ENCODE results near the gene FAM3C.

The FAM3C gene

DNA sequence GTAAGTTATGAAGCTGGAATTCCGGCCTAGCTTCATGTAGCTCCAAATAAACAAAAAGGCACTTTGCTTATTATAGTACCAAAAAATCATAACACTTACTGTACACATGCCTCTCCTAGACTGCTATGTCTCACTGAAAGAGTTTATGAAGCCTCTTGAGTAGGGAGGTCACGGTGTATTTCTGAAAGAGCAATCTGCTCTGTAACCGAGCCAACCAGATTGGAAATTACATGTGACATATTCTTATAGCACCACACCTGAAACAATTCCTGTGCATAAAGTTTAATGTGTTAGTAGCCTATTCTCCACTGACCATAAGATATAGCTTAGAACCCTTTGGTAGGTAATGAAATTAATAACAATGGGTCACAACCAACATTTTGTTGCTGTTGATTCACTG is 1.3 kb upstream of the FAM3C start:
- H3K9ac ChIP-seq: no peak overlapping the region; a peak in 1 of 22 replicates

DNA sequence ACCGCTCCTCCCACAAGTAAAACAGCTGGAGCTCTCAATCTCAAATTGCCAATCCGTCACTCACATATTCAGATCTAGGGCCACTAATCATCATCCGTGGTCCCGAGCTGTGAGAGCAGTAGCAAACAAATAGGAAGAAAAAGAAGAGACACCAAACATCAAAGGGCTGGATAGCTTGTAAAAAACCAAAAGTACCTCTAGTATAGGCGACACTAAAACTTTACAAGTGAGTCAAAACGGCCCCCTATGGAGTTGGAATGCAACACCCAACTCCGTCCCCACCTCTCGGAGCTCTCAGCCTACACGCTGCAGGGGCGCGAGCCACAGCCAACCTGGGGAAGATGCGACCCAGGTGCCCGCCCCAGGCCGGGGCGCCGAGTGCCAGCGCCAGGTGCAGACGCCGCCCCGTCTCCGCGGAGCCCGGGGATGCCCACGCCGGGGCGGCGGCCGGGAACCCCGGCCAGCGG is 581 bp downstream of the FAM3C start:
- Histone ChIP-seq H3K4me1 (peaks cover 14 to 53% (median 38%) of the 10 kb centered on the region in 10 experiments), H3K4me2 (peak overlapping the region; percentile 76 to 87 (median 82)), H3K27ac (peak overlapping the region; percentile 84 to 94 (median 91)), H3K27me3 (no peaks in the 10 kb centered on the region), H4K20me1 (peaks cover 0 to 30% (median 6%) of the 10 kb centered on the region in 11 experiments; a peak in 10 of 22 replicates), H3K9me3 (replicated peaks in 1 of 11) (peaks cover 8 to 20% (median 13%) of the 10 kb centered on the region in 11 experiments; a peak in 16 of 22 replicates), H3K36me3 (peaks cover 9 to 24% (median 17%) of the 10 kb centered on the region in 11 experiments; a peak in 16 of 22 replicates), H3K9ac (peak overlapping the region; percentile 88 to 96 (median 93)), H3K4me3 (peak overlapping the region; percentile 91 to 100 (median 96))
- TF ChIP-seq Cebpa-rat (IDR thresholded peaks at IDR 0.05): no peak

More for the DNA sequence above, 1.3 kb upstream of the FAM3C start:
- Histone ChIP-seq H3K27ac (no peak overlapping the region), H3K4me1 (peaks cover 14 to 42% (median 24%) of the 10 kb centered on the region in 10 experiments), H3K4me2 (peak overlapping the region in 2 of 11 experiments; percentile 79 to 93; a peak in 2 of 22 replicates), H4K20me1 (peaks cover 0 to 17% (median 0%) of the 10 kb centered on the region in 11 experiments; a peak in 6 of 22 replicates), H3K4me3 (no peak overlapping the region), H3K27me3 (no peaks in the 10 kb centered on the region), H3K36me3 (peaks cover 7 to 15% (median 9%) of the 10 kb centered on the region in 11 experiments; a peak in 16 of 22 replicates), H3K9me3 (replicated peaks in 1 of 11) (peaks cover 7 to 14% (median 10%) of the 10 kb centered on the region in 11 experiments; a peak in 16 of 22 replicates)
- TF ChIP-seq Cebpa-rat (IDR thresholded peaks at IDR 0.05): no peak

DNA sequence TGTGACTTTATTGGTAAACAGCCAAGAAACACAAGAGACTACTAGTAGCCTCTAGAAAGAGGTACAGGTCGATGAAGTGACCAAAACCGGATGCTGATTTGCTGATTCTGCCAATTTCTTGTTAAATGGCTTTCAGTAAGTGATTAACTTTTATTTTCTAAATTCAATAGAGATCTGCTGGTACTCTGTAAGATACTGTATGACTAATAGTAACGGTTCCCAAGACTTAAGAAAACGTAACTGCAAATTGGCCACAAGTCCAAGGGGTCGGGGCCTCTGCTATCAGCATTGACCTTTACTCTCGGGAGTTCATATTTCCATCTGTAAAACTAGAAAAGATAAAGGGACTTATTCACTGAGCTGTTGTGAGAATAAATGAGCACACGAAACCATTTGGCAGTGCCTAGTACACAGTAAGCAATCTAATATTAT is 1.4 kb downstream of the FAM3C start:
- Histone ChIP-seq H3K9ac (peak overlapping the region in 1 of 11 experiments; percentile 2; a peak in 1 of 22 replicates), H4K20me1 (peaks cover 0 to 38% (median 7%) of the 10 kb centered on the region in 11 experiments; a peak in 12 of 22 replicates), H3K36me3 (peaks cover 9 to 24% (median 17%) of the 10 kb centered on the region in 11 experiments; a peak in 16 of 22 replicates), H3K27me3 (no peaks in the 10 kb centered on the region), H3K27ac (0 out of 22 replicates have a peak overlapping the region, but pooled peaks of 1 of the 11 experiments have one; percentile 16), H3K4me2 (peak overlapping the region; percentile 66 to 87 (median 81)), H3K4me1 (peaks cover 14 to 59% (median 38%) of the 10 kb centered on the region in 10 experiments), H3K4me3 (peak overlapping the region in 9 of 10 experiments; percentile 14 to 99 (median 96); a peak in 12 of 20 replicates), H3K9me3 (replicated peaks in 1 of 11) (peaks cover 8 to 20% (median 13%) of the 10 kb centered on the region in 11 experiments; a peak in 16 of 22 replicates)
- TF ChIP-seq Cebpa-rat (IDR thresholded peaks at IDR 0.05): no peak

DNA sequence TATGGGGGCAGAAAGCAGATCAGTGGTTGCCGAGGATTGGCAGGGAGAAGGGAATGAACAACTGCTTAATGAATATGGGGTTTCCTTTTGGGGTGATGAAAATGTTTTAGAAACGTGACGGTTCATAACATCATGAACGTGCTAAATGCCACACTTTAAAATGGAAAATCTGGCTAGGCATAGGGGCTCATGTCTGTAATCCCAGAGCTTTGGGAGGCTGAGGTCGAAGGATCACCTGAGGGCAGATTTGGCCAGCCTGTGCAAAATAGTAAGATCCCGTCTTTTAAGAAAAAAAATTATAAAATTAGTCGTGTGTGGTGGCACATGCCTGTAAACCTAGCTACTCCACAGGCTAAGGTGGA is 3.1 kb downstream of the FAM3C start:
- Histone ChIP-seq H3K9me3 (replicated peaks in 1 of 11) (peaks cover 8 to 20% (median 13%) of the 10 kb centered on the region in 11 experiments; a peak in 16 of 22 replicates), H3K4me3 (no peak overlapping the region), H3K4me2 (peak overlapping the region in 4 of 11 experiments; percentile 81 to 87 (median 84); a peak in 5 of 22 replicates), H3K27ac (no peak overlapping the region), H3K4me1 (peaks cover 14 to 69% (median 40%) of the 10 kb centered on the region in 10 experiments), H4K20me1 (peaks cover 0 to 54% (median 9%) of the 10 kb centered on the region in 11 experiments; a peak in 12 of 22 replicates), H3K36me3 (peaks cover 9 to 24% (median 17%) of the 10 kb centered on the region in 11 experiments; a peak in 16 of 22 replicates), H3K27me3 (no peaks in the 10 kb centered on the region), H3K9ac (no peak overlapping the region)
- TF ChIP-seq Cebpa-rat (IDR thresholded peaks at IDR 0.05): no peak

DNA sequence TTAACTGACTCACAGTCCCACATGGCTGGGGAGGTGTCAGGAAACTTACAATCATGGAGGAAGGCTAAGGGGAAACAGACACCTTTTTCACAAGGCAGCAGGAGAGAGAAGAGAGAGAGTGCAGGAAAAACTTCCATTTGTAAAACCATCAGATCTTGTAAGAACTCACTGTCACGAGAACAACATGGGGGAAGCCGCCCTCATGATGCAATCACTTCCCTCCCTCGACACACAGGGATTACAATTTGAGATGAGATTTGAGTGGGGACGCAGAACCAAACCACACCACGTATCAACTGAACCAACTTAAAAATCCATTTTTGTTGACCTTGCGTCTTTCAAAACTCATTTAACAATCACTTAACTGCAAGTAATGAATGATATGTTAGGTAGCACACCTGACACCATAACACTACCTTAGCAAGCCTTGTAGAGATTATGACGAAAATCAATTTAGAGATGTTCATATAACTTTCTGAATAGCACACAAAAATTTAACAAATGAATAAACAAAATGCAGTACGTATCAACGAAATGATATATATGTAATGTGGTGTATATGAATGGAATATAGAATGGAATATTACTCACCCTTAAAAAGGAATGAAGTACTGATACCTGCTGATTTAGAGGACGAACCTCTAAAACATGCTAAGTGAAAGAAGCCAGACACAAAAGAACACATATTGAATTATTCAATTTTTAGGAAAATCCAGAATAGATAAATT is 3.7 kb downstream of the FAM3C start:
- Histone ChIP-seq H3K9ac (no peak overlapping the region), H3K9me3 (replicated peaks in 1 of 11) (peaks cover 8 to 20% (median 13%) of the 10 kb centered on the region in 11 experiments; a peak in 16 of 22 replicates), H3K4me2 (peak overlapping the region in 7 of 11 experiments; percentile 1 to 49 (median 5); a peak in 7 of 22 replicates), H3K27ac (no peak overlapping the region), H3K4me1 (peaks cover 14 to 66% (median 39%) of the 10 kb centered on the region in 10 experiments), H3K36me3 (peaks cover 9 to 24% (median 17%) of the 10 kb centered on the region in 11 experiments; a peak in 16 of 22 replicates), H4K20me1 (peaks cover 0 to 55% (median 9%) of the 10 kb centered on the region in 11 experiments; a peak in 12 of 22 replicates), H3K27me3 (no peaks in the 10 kb centered on the region), H3K4me3 (no peak overlapping the region)
- peak in 1 of 11 experiments; percentile 38; a peak in 1 of 22 replicates for TF ChIP-seq Cebpa-rat (IDR thresholded peaks at IDR 0.05)

DNA sequence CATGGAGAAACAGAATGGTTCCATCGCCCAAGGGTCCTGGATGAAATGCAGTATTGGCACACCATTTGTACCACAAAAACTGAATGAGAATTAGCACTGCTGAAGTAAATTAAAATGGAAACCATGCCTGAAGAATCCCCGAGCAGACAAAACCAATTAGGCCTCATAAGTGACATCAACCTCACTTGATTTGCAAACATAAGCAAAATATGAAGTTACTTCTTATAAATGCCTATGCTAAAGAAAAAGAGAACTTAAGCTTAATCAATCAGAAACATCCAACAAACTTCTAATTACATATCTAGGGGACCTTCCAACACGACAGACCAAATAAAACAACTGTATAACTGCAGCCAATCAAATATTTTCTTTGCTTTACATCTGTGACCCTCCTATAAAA is 4.4 kb downstream of the FAM3C start:
- no peak overlapping the region for H3K9ac ChIP-seq
- no peak overlapping the region for H3K27ac ChIP-seq

DNA sequence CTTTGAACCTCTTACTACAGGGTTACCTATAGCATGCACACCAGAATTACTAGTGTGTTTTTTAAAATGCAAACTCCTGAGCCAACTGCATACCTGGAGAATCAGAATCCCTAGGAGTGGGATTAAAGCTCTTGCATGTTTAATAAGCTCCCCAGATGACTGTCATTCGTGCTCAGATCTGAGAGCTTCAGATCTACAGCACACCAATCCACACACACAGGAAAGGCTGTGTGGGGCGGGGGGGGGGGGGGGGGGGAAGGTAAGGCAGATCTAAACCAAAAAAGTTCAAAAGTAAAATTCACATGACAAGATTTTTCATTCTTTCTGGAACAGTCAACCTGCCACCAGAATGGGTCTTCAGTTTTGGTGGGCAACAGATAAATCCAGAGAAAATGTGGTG is 5.5 kb downstream of the FAM3C start:
- TF ChIP-seq Cebpa-rat (IDR thresholded peaks at IDR 0.05): no peak
- no peak overlapping the region for H3K9ac ChIP-seq
- H4K20me1 ChIP-seq: peaks cover 0 to 69% (median 22%) of the 10 kb centered on the region in 11 experiments; a peak in 13 of 22 replicates
- H3K9me3 ChIP-seq (replicated peaks in 1 of 11): peaks cover 8 to 20% (median 13%) of the 10 kb centered on the region in 11 experiments; a peak in 16 of 22 replicates
- H3K4me1 ChIP-seq: peaks cover 22 to 74% (median 50%) of the 10 kb centered on the region in 10 experiments
- H3K4me3 ChIP-seq: no peak overlapping the region
- H3K27me3 ChIP-seq: no peaks in the 10 kb centered on the region
- peaks cover 9 to 24% (median 17%) of the 10 kb centered on the region in 11 experiments; a peak in 16 of 22 replicates for H3K36me3 ChIP-seq
- H3K4me2 ChIP-seq: no peak overlapping the region; a peak in 2 of 22 replicates
- H3K27ac ChIP-seq: no peak overlapping the region

More for the DNA sequence above, 4.4 kb downstream of the FAM3C start:
- TF ChIP-seq Cebpa-rat (IDR thresholded peaks at IDR 0.05): no peak
- peaks cover 8 to 20% (median 13%) of the 10 kb centered on the region in 11 experiments; a peak in 16 of 22 replicates for H3K9me3 ChIP-seq (replicated peaks in 1 of 11)
- H3K4me1 ChIP-seq: peaks cover 14 to 66% (median 42%) of the 10 kb centered on the region in 10 experiments
- peaks cover 9 to 24% (median 17%) of the 10 kb centered on the region in 11 experiments; a peak in 16 of 22 replicates for H3K36me3 ChIP-seq
- H3K4me2 ChIP-seq: peak overlapping the region in 10 of 11 experiments; percentile 0 to 49 (median 7); a peak in 12 of 22 replicates
- peaks cover 0 to 62% (median 12%) of the 10 kb centered on the region in 11 experiments; a peak in 12 of 22 replicates for H4K20me1 ChIP-seq
- no peaks in the 10 kb centered on the region for H3K27me3 ChIP-seq
- no peak overlapping the region for H3K4me3 ChIP-seq

DNA sequence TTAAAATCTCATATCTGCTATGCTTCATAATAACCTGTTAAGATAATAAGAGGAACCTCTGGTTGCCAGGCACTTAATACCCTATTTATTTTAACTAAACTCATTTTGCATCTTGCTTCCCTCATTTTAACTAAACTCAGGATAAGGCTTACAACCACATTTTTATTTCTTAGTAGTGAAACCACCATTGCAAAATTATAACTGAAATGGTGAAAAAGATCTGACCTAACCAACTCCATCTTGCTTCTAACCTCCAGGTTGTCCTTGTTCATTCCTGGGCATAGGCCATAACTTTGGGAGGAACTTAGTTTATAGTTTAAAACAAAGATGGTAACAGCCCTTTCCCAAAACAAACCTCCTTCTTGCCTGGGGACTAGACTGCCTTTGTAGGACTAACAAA is 6.0 kb downstream of the FAM3C start:
- no peaks in the 10 kb centered on the region for H3K27me3 ChIP-seq
- H3K27ac ChIP-seq: no peak overlapping the region
- peaks cover 8 to 20% (median 13%) of the 10 kb centered on the region in 11 experiments; a peak in 16 of 22 replicates for H3K9me3 ChIP-seq (replicated peaks in 1 of 11)
- no peak overlapping the region for H3K4me2 ChIP-seq
- H4K20me1 ChIP-seq: peaks cover 0 to 69% (median 27%) of the 10 kb centered on the region in 11 experiments; a peak in 13 of 22 replicates
- peaks cover 27 to 78% (median 56%) of the 10 kb centered on the region in 10 experiments for H3K4me1 ChIP-seq
- H3K4me3 ChIP-seq: no peak overlapping the region
- H3K36me3 ChIP-seq: peaks cover 9 to 24% (median 17%) of the 10 kb centered on the region in 11 experiments; a peak in 16 of 22 replicates
- no peak overlapping the region for H3K9ac ChIP-seq
- no peak for TF ChIP-seq Cebpa-rat (IDR thresholded peaks at IDR 0.05)

All from BLaER1 treated with 17β-estradiol and CSF1 and Interleukin-3, amounts not matched to agents 10 nM and 100 nM (cell line).